Chondrocyte (in vitro differentiated cells): ENCODE measurements around the gene WNT2. TPM values are rescaled to one million over a fixed set of nuclear protein-coding genes. Genes with fewer than 3 reads are reported as not detected.

Source experiments
- DNase-seq: peaks from one replicate; pipeline ENCODE4 v3.0.0; 2021; ENCODE audit warnings: mixed read lengths, low spot score
- H3K27ac Mint-ChIP-seq: one replicate; pipeline ENCODE4 v1.8.0; 2021; ENCODE audit warnings: mild to moderate bottlenecking, moderate library complexity, mixed read lengths; ENCODE audit not compliant: unreplicated experiment
- H3K27me3 Mint-ChIP-seq: 2 replicates; pipeline ENCODE4 v1.8.0; 2021; ENCODE audit warnings: low read depth, mixed read lengths
- H3K36me3 Mint-ChIP-seq: 2 replicates; pipeline ENCODE4 v1.8.0; 2021; ENCODE audit warnings: low read depth, mixed read lengths
- H3K4me1 Mint-ChIP-seq: 2 replicates; pipeline ENCODE4 v1.8.0; 2021; ENCODE audit warnings: low read depth, mild to moderate bottlenecking, mixed read lengths
- H3K4me3 Mint-ChIP-seq: one replicate; pipeline ENCODE4 v1.8.0; 2021; ENCODE audit warnings: mild to moderate bottlenecking, moderate library complexity, mixed read lengths; ENCODE audit not compliant: unreplicated experiment
- H3K9me3 Mint-ChIP-seq: 2 replicates; pipeline ENCODE4 v1.8.0; 2021; ENCODE audit warnings: low read depth, mixed read lengths
- total RNA-seq: library from RNA; stranded (reverse); gene quantifications from 3 replicates; pipeline ENCODE4 v1.2.1, GENCODE V29; 2021
- TF ChIP-seq, protein P1 (sequence below): fragments of 200-600 bp; sonication (generic); IDR thresholded peaks from 2 replicates; pipeline ENCODE4 v1.5.0; 2021; ENCODE audit warnings: antibody characterized with exemption, mild to moderate bottlenecking, moderate library complexity

Gene WNT2
- total RNA-seq, 1 donor from 2014 or later = 0.90 TPM

DNA sequence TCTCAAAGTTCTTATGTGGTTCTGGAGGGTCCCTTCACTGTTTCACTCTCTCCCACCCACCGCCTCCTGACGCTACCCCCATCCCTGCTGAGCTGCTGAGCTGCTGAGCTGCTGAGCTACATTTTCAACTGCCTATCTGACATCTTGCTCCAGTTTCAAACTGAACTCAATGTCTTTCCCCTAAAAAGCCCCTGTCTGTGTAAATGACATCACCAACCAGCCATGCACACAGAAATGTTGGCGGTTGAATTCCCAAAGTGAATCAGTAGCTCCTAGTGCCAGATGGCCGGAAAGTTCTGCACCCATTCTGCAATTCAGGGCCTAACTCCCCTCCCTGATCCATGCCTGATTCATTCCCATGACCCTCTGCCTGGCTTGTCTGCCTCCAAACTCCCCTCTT is 71.2 kb downstream of the WNT2 start:
- DNase-seq = no peak
- Mint-ChIP-seq H3K4me1 (peaks cover 14% of the 10 kb centered on the region), H3K27ac (no peak overlapping the region), H3K4me3 (no peak overlapping the region), H3K9me3 (no peaks in the 10 kb centered on the region), H3K36me3 (peaks cover 2% of the 10 kb centered on the region), H3K27me3 (peaks cover 42% of the 10 kb centered on the region)
- TF ChIP-seq, protein P1, sequence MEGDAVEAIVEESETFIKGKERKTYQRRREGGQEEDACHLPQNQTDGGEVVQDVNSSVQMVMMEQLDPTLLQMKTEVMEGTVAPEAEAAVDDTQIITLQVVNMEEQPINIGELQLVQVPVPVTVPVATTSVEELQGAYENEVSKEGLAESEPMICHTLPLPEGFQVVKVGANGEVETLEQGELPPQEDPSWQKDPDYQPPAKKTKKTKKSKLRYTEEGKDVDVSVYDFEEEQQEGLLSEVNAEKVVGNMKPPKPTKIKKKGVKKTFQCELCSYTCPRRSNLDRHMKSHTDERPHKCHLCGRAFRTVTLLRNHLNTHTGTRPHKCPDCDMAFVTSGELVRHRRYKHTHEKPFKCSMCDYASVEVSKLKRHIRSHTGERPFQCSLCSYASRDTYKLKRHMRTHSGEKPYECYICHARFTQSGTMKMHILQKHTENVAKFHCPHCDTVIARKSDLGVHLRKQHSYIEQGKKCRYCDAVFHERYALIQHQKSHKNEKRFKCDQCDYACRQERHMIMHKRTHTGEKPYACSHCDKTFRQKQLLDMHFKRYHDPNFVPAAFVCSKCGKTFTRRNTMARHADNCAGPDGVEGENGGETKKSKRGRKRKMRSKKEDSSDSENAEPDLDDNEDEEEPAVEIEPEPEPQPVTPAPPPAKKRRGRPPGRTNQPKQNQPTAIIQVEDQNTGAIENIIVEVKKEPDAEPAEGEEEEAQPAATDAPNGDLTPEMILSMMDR = no peak

- Mint-ChIP-seq H3K4me3 (no peak overlapping the region), H3K27ac (no peak overlapping the region), H3K4me1 (peaks cover 14% of the 10 kb centered on the region), H3K27me3 (peaks cover 34% of the 10 kb centered on the region), H3K36me3 (peaks cover 2% of the 10 kb centered on the region), H3K9me3 (peaks cover 3% of the 10 kb centered on the region)
- DNase-seq = no peak
- TF ChIP-seq, protein P1 = no peak
These were observed 72.1 kb downstream of the WNT2 start for GRCh38 chr7:117250801-117251200.

- Mint-ChIP-seq H3K9me3 (peaks cover 6% of the 10 kb centered on the region), H3K27me3 (peaks cover 30% of the 10 kb centered on the region), H3K27ac (no peak overlapping the region), H3K4me3 (no peak overlapping the region), H3K36me3 (peaks cover 2% of the 10 kb centered on the region), H3K4me1 (peaks cover 14% of the 10 kb centered on the region)
- no peak for DNase-seq
- TF ChIP-seq, protein P1 = no peak
These were observed 72.6 kb downstream of the WNT2 start for GRCh38 chr7:117250245-117250644.

- peaks cover 25% of the 10 kb centered on the region for H3K27me3 Mint-ChIP-seq
- peaks cover 6% of the 10 kb centered on the region for H3K9me3 Mint-ChIP-seq
- no peaks in the 10 kb centered on the region for H3K36me3 Mint-ChIP-seq
- H3K27ac Mint-ChIP-seq = no peak overlapping the region
- no peak for DNase-seq
- TF ChIP-seq, protein P1 = no peak
- H3K4me1 Mint-ChIP-seq = peaks cover 14% of the 10 kb centered on the region
- no peak overlapping the region for H3K4me3 Mint-ChIP-seq
These were observed 73.2 kb downstream of the WNT2 start for GRCh38 chr7:117249696-117250095.

DNA sequence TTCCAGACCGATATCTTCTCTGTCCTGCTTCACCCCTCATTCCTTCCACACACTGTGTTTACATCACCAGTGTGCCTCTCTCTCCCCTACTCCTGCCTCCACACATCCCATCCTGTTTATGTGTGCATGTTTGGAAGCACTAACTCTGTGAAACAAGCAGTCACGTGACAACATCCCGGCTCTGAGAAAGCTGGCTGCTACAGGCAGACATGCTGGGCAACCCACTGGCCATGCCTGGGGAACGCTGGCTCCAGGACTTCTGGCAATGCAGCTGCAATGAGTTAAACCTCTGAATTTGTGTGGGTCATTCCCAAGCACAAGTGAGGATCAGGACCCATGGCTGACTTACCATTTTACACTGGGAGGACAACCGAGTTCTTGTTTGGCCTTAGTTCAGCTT is 74.0 kb downstream of the WNT2 start:
- Mint-ChIP-seq H3K36me3 (no peaks in the 10 kb centered on the region), H3K27ac (no peak overlapping the region), H3K27me3 (peaks cover 23% of the 10 kb centered on the region), H3K4me1 (peaks cover 14% of the 10 kb centered on the region), H3K9me3 (peaks cover 9% of the 10 kb centered on the region), H3K4me3 (no peak overlapping the region)
- DNase-seq = no peak
- TF ChIP-seq, protein P1 = no peak
